NT2/D1 (cell line): ENCODE data around the gene SMIM3.

Experiments used
- SUZ12 ChIP-seq: IDR thresholded peaks from 2 replicates; pipeline ENCODE4 v1.6.1; 2011; ENCODE audit not compliant: insufficient read length, insufficient read depth; ENCODE audit errors: extremely low read depth
- ZNF274 ChIP-seq: IDR thresholded peaks from 2 replicates; pipeline ENCODE4 v1.6.1; 2011; ENCODE audit warnings: mild to moderate bottlenecking, low read depth, low read length

DNA sequence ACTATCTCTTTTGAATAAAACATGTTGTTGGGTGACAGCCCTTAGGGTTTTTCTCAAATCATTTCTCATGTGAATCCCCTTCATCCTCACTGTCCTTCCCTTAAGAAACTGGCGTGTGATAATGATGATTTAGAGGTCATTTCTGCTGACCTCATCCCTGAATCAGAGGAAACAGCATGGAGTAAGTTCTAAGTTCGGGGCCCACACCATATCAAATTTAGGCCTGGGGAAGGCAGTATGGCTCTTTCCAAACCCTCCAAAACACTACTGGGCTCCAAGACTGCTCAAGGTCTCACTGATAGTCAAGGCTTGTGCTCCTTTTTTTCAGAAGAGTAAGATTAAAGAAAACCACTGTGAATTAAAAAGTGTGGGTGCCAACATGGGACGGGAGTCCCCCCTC lies 872 bp upstream of the SMIM3 start:
- TF ChIP-seq ZNF274 (no peak), SUZ12 (no peak)
